Activated naive CD4-positive, alpha-beta T cell treated with Interleukin-2 at 50 U/mL for 16 hours (primary cell): Measurements from ENCODE around the gene VSTM2B.
"Not testable (repeated sequence)": the region's sequence is repeated elsewhere in the genome, so short reads cannot be mapped to it uniquely, and the experiment has no call there.

Experiments used
- DNase-seq: peaks from one replicate; pipeline ENCODE4 v3.0.0-alpha.2; 2020

VSTM2B gene

GRCh38 chr19:29547981-29548380 is 22.2 kb downstream of the VSTM2B start:
- no peak for DNase-seq

- no peak for DNase-seq
Observed at GRCh38 chr19:29548483-29549085, 22.8 kb downstream of the VSTM2B start.

- DNase-seq, result no peak
Observed at GRCh38 chr19:29549105-29550070, 23.6 kb downstream of the VSTM2B start.

GRCh38 chr19:29550896-29551295 is 25.1 kb downstream of the VSTM2B start:
- DNase-seq, result no peak

GRCh38 chr19:29551774-29552173 is 26.0 kb downstream of the VSTM2B start:
- no peak for DNase-seq

GRCh38 chr19:29552454-29553280 is 26.9 kb downstream of the VSTM2B start:
- DNase-seq, result no peak

- no peak for DNase-seq
Observed at GRCh38 chr19:29554149-29554548, 28.4 kb downstream of the VSTM2B start.

DNA sequence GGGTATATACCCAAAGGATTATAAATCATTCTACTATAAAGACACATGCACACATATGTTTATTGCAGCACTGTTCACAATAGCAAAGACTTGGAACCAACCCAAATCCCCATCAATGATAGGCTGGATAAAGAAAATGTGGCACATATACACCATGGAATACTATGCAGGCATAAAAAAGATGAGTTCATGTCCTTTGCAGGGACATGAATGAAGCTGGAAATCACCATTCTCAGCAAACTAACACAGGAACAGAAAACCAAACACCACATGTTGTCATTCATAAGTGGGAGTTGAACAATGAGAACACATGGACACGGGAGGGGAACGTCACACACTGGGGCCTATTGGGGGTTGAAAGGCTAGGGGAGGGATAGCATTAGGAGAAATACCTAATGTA is 33.3 kb downstream of the VSTM2B start:
- not testable (repeated sequence) for DNase-seq

- no peak for DNase-seq
Observed at GRCh38 chr19:29559743-29560142, 33.9 kb downstream of the VSTM2B start.

GRCh38 chr19:29560313-29561075 is 34.7 kb downstream of the VSTM2B start:
- no peak for DNase-seq

DNA sequence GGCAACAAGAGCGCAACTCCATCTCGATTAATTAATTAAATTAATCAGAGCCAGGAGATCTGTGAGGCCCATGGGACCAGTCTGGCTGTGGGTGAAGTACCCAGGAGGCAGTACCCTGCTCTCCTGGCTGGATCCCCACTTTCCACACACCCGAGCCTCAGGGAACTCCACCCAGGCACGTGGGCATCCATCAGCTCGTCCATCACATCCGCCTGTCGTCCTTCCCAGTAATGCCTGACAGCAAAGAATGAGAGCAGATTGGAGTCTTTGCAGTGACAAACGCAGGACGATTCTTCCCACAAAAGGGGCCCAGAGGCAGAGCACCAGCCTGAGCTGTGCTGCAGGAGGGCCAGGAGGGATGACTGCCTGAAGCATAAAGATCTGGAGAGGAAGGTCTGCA is 35.8 kb downstream of the VSTM2B start:
- DNase-seq, result no peak

- DNase-seq, result no peak
Observed at GRCh38 chr19:29562299-29563297, 36.8 kb downstream of the VSTM2B start.

GRCh38 chr19:29563486-29564101 is 37.8 kb downstream of the VSTM2B start:
- no peak for DNase-seq

DNA sequence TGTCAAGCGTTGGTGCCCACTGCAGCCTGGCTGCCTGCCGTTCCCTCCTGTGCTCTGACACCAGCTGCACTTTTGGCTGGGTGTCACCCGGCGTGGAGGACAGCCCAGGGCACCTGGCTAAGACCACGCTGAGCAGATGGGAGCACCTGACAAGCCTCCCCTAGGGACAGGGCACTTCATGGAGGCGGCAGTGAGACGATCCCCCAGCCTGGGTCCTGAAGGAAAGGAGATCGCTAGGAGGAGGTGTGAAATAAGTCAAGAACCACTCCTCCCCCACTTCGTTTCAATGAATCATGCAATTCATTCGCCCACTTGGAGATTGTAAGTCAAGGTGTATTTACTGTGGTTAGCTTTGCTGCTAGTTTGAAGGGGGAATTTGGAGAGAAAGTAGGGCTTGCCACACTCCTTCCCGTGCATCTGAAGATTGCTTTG is 38.8 kb downstream of the VSTM2B start:
- DNase-seq, result peak; percentile 11

- DNase-seq, result no peak
Observed at GRCh38 chr19:29565171-29565570, 39.4 kb downstream of the VSTM2B start.

DNA sequence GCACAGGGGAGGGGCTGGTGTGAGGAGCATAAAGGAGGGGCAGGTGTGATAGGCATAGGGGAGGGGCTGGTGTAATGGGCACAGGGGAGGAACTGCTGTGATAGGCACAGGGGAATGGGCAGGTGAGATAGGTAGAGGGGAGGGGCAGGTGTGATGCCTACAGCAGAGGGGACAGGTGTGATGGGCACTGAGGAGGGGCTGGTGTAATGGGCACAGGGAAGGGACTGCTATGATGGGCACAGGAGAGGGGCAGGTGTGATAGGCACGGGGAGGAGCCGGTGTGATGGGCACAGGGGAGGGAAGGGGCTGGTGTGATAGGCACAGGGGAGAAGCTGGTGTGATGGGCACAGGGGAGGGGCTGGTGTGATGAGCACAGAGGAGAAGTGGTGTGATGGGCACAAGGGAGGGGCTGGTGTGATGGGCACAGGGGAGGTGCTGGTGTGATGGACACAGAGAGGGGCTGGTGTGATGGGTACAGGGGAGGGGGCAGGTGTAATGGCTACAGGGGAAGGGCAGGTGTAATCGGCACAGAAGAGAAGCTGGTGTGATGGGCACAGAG is 40.8 kb downstream of the VSTM2B start:
- DNase-seq, result no peak

DNA sequence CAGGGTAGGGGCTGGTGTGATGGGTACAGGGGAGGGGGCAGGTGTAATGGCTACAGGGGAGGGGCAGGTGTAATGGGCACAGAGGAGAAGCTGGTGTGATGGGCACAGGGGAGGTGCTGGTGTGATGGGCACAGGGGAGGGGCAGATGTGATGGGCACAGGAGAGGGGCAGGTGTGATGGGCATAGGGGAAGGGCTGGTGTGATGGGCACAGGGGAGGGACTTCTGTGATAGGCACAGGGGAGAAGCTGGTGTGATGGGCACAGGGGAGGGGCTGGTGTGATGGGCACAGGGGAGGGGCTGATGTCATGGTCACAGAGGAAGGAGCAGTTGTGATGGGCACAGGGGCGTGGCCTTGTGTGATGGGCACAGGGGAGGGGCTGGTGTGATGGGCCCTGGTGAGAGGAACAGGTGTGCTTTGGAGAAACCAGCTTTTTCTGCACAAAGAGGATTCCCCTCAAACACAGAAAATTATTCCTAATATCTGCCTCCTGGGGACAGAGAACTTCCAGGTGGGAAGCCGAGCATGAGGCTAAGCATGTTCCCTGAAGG is 41.6 kb downstream of the VSTM2B start:
- no peak for DNase-seq

DNA sequence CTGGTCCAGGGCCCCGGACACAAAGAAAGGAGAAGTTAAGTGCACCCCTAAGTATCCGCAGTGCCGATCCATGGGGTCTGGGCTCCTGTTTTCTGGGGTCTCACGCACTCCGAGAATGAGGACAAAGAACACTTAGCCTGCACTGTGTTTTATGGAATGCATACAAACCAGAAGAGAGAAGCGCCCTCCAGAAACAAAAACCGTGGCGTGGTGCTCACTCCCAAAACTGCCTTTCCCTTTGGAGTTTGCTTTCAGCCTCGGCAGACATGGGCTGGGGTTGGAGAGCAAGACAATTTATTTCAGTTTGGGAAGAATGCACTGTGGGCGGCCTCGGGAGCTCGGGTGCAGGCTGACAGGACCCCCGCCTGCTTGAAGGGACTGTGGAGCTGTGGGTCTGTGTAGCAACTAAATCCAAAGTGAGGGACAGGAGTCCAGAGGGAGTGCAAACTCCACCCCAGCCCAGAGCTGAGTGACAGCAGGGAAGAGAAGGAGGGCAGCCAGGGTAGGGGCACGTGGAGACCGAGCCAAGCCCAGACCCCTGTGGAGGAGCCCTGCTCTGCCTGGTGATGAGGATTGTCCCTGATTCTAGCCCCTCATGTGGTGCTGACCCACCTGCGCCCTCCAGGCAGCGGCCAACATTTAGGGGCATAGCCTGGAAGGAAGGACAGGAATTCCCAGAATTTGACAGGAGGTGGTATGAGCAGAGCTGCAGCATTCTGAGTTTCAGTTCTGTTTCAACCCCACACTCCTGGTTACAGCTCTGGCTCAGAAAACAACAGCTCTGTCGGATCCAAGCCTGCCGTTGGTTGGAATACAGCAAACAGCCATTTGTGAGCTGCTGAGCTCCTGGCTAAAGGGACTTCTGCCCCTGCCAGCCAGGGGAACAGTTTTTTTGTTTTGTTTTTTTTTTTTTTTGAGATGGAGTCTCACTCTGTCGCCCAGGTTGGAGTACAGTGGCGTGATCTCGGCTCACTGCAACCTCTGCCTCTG is 42.5 kb downstream of the VSTM2B start:
- DNase-seq, result no peak
